NCI-H524 (cell line): Measurements from ENCODE around the gene TRMT112.

Experiments used
- DNase-seq, 2 experiments: peaks; one replicate each; lab custom pipeline; 2025; lab: John Stamatoyannopoulos, UW

Gene TRMT112

DNA sequence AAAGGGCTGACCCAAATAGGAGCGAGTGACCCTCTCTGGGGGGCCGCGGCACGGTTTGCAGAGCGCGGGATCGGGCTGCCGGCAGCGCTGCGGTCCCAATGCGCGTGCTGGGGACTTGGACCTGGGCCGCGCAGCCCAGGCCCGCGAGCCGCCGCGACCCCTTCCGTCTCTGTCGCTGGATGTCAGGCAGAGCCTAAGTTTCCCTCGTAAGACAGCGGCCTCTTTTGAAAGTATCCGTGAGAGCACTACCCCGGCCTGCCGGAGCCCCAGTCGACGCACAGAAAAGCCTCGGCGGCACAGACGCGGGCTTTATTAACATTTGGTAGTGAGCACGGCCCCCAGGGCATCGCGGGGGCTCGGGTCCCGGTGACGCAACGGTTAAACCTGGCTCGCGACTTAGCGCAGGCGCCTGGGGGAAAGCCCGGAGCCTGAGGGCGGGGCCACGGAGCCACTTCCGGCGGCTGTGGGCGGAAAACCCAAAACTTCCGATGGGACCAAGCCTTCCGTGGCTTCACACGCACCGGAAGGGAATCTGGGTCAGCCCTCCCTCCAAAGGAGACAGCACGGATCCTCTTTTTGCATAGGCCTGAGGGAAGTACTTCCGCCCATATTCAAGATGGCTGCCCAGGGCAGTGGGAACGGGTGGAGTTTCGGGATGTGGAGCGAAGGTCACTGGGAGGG, 47.7 kb downstream of the TRMT112 start:
- peak; percentile 99 for DNase-seq

GRCh38 chr11:64268893-64269539, 48.3 kb downstream of the TRMT112 start:
- DNase-seq: no peak

DNA sequence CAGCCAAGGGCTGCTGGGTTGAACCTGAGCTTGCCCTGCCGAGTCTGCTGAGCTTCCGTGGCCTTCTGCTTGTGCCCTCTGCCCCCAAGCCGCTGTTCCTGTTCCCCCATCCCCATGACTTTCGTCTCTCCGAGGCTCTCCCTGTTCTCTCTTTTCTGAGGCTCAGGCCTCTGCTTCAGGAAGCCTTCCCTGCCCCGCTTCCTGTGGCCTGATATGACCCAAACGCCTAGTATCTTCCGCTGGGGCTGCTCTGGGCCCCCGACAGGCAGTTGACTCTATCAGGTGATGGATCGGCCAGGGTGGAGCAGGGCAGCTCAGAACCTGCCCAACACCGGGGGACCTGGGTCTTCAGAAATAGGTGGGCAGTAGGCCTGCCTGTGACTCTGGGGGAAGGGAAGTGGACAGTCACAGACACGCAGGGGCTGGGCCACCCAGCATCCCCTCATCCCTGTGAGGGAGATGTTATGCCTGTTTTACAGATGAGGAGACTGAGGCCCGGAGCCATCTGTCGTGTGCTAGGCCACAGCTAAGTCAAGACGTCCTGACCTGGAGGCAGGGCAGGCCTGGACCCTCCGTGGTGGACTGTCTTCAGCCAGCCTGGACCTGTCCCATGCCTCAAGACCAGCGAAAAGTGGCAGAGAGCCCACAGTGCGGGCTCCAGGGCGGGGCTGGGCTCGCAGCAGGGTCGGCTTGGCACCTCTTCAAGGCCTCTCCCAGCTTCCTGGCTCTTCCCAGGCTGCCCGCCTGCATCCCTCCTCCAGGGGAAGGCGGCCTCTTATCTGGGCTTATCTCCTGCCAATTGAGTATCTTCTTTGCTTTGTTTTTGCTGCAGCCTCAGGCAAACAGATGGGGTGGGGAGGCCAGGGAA, 49.1 kb downstream of the TRMT112 start:
- DNase-seq: peak; percentile 17 to 59

GRCh38 chr11:64267207-64267945, 50.0 kb downstream of the TRMT112 start:
- no peak for DNase-seq
